GM12875 (cell line): ENCODE measurements around the gene HPCAL1.

Experiments used
- H3K4me3 ChIP-seq: one replicate; pipeline ENCODE4 v1.5.1; 2011; ENCODE audit warnings: low read depth, low read length, control low read depth
- CTCF ChIP-seq: IDR thresholded peaks from 2 replicates; pipeline ENCODE4 v1.5.1; 2011; ENCODE audit warnings: low read depth, mild to moderate bottlenecking, control low read depth, inconsistent platforms, low read length, moderate library complexity, borderline replicate concordance; ENCODE audit not compliant: insufficient read depth

The HPCAL1 gene

GRCh38 chr2:10363861-10364610 lies 61.3 kb downstream of the HPCAL1 start:
- no peak for TF ChIP-seq CTCF
- no peak overlapping the region for H3K4me3 ChIP-seq

GRCh38 chr2:10365412-10365811 lies 62.7 kb downstream of the HPCAL1 start:
- no peak for TF ChIP-seq CTCF

GRCh38 chr2:10366601-10367270 lies 64.0 kb downstream of the HPCAL1 start:
- H3K4me3 ChIP-seq: no peak overlapping the region
- TF ChIP-seq CTCF: no peak

More at GRCh38 chr2:10365412-10365811, 62.7 kb downstream of the HPCAL1 start:
- H3K4me3 ChIP-seq: no peak overlapping the region

GRCh38 chr2:10367472-10368439 lies 65.1 kb downstream of the HPCAL1 start:
- H3K4me3 ChIP-seq: no peak overlapping the region
- no peak for TF ChIP-seq CTCF

GRCh38 chr2:10368491-10369231 lies 66.0 kb downstream of the HPCAL1 start:
- no peak for TF ChIP-seq CTCF
- H3K4me3 ChIP-seq: no peak overlapping the region

- no peak overlapping the region for H3K4me3 ChIP-seq
- no peak for TF ChIP-seq CTCF
Observed at GRCh38 chr2:10369269-10370255, 66.9 kb downstream of the HPCAL1 start.
